K562 (cell line): ENCODE results near the gene ANO9. TPM values are rescaled to one million over a fixed set of nuclear protein-coding genes. Genes with fewer than 3 reads are reported as not detected.

Experiments
- ATAC-seq: fragments of 200-7000 bp; cut with Tn5 transposase; 3 replicates; pipeline ENCODE4 v1.9.1; 2020; ENCODE audit warnings: moderate library complexity
- BruUV-seq: library from RNA; stranded (reverse); fragments of 400-500 nt; replicated peaks from 2 replicates; lab custom pipeline; 2021; lab: Mats Ljungman, UMichigan
- CTCF ChIA-PET: fragments of 300-600 bp; formaldehyde crosslinking; extraction: SDS; loops from one replicate; lab custom pipeline; 2021; ENCODE audit warnings: low intra/inter-chr PET ratio; lab: Yijun Ruan, JAX
- POLR2A ChIA-PET: fragments of 300-600, 350-650 bp; sonication (Branson Sonifier 250); formaldehyde crosslinking; extraction: SDS; loops from one replicate; lab custom pipeline; 2021; ENCODE audit warnings: antibody characterized with exemption, inconsistent platforms; lab: Yijun Ruan, JAX
- DNase-seq, 4 experiments: peaks; one replicate each; pipeline versions ENCODE4 v3.0.0 to v3.0.0-alpha.2; 2011 to 2018; ENCODE audit warnings: low spot score in 3 of 4, mixed read lengths in 3 of 4; ENCODE audit errors: extremely low read depth in 1 of 4
- FAIRE-seq: peaks from 2 replicates; lab custom pipeline; 2011; peaks lifted over from hg19 to GRCh38; lab: Jason Lieb, UNC
- H2AFZ ChIP-seq: 2 replicates; pipeline ENCODE4 v1.6.0; 2011; ENCODE audit warnings: low read depth, low read length, control low read depth, inconsistent platforms
- H3K27ac ChIP-seq: fragments of 200-600 bp; 3 replicates; pipeline ENCODE4 v1.8.0; 2011; ENCODE audit warnings: low read depth, mild to moderate bottlenecking, control low read depth, inconsistent platforms, low read length, moderate library complexity, mixed read lengths; ENCODE audit errors: extremely low read depth
- H3K27me3 ChIP-seq, 2 experiments: fragments of 300-600 bp in 1 of 2; 2 replicates in 1 of 2; 3 replicates in 1 of 2; pipeline versions ENCODE4 v1.6.0 to v1.8.0; 2011; ENCODE audit warnings: inconsistent platforms in 2 of 2, low read length in 2 of 2, mild to moderate bottlenecking in 1 of 2, mixed read lengths in 1 of 2, moderate library complexity in 1 of 2; ENCODE audit not compliant: control insufficient read depth in 2 of 2, insufficient read depth in 2 of 2
- H3K36me3 ChIP-seq: fragments of 300-600 bp; 3 replicates; pipeline ENCODE4 v1.8.0; 2011; ENCODE audit warnings: mild to moderate bottlenecking, low read length, inconsistent platforms; ENCODE audit not compliant: control insufficient read depth, insufficient read depth
- H3K4me1 ChIP-seq, 2 experiments: fragments of 200-600 bp in 1 of 2; replicated peaks in 1 of 2; 2 replicates in 1 of 2; 3 replicates in 1 of 2; pipeline versions ENCODE4 v1.5.1 to v1.8.0; 2011; ENCODE audit warnings: inconsistent platforms in 2 of 2, low read length in 2 of 2, mild to moderate bottlenecking in 1 of 2, mixed read lengths in 1 of 2, moderate library complexity in 1 of 2; ENCODE audit not compliant: control insufficient read depth in 2 of 2, insufficient read depth in 2 of 2
- H3K4me2 ChIP-seq: 2 replicates; pipeline ENCODE4 v1.6.1; 2011; ENCODE audit warnings: low read length, control low read depth, inconsistent platforms, mixed read lengths; ENCODE audit not compliant: insufficient read depth
- H3K4me3 ChIP-seq: fragments of 200-600 bp; sonication (generic), shearing (Covaris generic); 2 replicates; pipeline ENCODE4 v1.5.1; 2016; ENCODE audit warnings: control low read depth, inconsistent platforms
- H3K79me2 ChIP-seq: fragments of 200-600 bp; 3 replicates; pipeline ENCODE4 v1.8.0; 2011; ENCODE audit warnings: low read length, inconsistent platforms; ENCODE audit not compliant: control insufficient read depth, insufficient read depth
- H3K9ac ChIP-seq, 2 experiments: 2 replicates each; pipeline versions ENCODE4 v1.6.0 to v1.6.1; 2011; ENCODE audit warnings: low read depth in 2 of 2, low read length in 2 of 2, control low read depth in 1 of 2, inconsistent platforms in 1 of 2, mild to moderate bottlenecking in 1 of 2, mixed read lengths in 1 of 2; ENCODE audit not compliant: insufficient read depth in 1 of 2
- H3K9me1 ChIP-seq: one replicate; pipeline ENCODE4 v1.6.0; 2011; ENCODE audit warnings: inconsistent platforms, mild to moderate bottlenecking, low read length, moderate library complexity; ENCODE audit not compliant: control insufficient read depth, insufficient read depth
- H3K9me3 ChIP-seq: replicated peaks from 2 replicates; pipeline ENCODE4 v1.5.1; 2011; ENCODE audit warnings: low read depth, low read length, inconsistent platforms; ENCODE audit not compliant: control insufficient read depth, insufficient read depth
- H4K20me1 ChIP-seq: replicated peaks from 2 replicates; pipeline ENCODE4 v1.6.1; 2011; ENCODE audit warnings: low read length, inconsistent platforms, mixed read lengths; ENCODE audit not compliant: control insufficient read depth, insufficient read depth
- CXXC5 ChIP-seq: fragments of 250-450 bp; sonication (Bioruptor Pico); IDR thresholded peaks from 2 replicates; pipeline ENCODE4 v1.8.0; 2022; ENCODE audit warnings: inconsistent platforms, mild to moderate bottlenecking, moderate library complexity
- HNRNPLL ChIP-seq: fragments of 200-400 bp; formaldehyde crosslinking; IDR thresholded peaks from 2 replicates; pipeline ENCODE4 v1.6.1; 2017; ENCODE audit warnings: low read length, low read depth, mild to moderate bottlenecking; ENCODE audit not compliant: poor library complexity, severe bottlenecking
- MYC ChIP-seq, 2 experiments: fragments of 250-450 bp in 1 of 2; sonication (Bioruptor Pico) in 1 of 2; IDR thresholded peaks; 2 replicates each; pipeline versions ENCODE4 v1.5.1 to v1.6.1; 2012 to 2021; ENCODE audit warnings: low read depth in 2 of 2, borderline replicate concordance in 1 of 2, improper control_type of control experiment in 1 of 2, low read length in 1 of 2, mild to moderate bottlenecking in 1 of 2, moderate library complexity in 1 of 2
- SRSF1 ChIP-seq: fragments of 200-400 bp; formaldehyde crosslinking; IDR thresholded peaks from 2 replicates; pipeline ENCODE4 v1.6.1; 2017; ENCODE audit warnings: mild to moderate bottlenecking, low read depth, low read length, moderate library complexity
- VEZF1 ChIP-seq: fragments of 200-800 bp; sonication (Bioruptor generic); IDR thresholded peaks from 2 replicates; pipeline ENCODE4 v1.6.1; 2017; ENCODE audit warnings: missing genetic modification characterization, missing compliant biosample characterization
- ZBTB7A ChIP-seq: IDR thresholded peaks from 2 replicates; pipeline ENCODE4 v1.6.1; 2011; ENCODE audit warnings: low read depth, mild to moderate bottlenecking, low read length, moderate library complexity, borderline replicate concordance; ENCODE audit not compliant: control insufficient read depth
- ZFX ChIP-seq: sonication (generic); formaldehyde crosslinking; IDR thresholded peaks from 2 replicates; pipeline ENCODE4 v1.8.0; 2022; ENCODE audit warnings: mild to moderate bottlenecking, missing genetic modification reagents, moderate library complexity
- ZNF24 ChIP-seq: fragments of 450-650 bp; IDR thresholded peaks from 2 replicates; pipeline ENCODE4 v1.6.1; 2016
- WGBS: fragments of 100-300 bp; shearing (Covaris generic); methylation state at CpG from one replicate; pipeline ENCODE4 v1.1.6; 2016; ENCODE audit warnings: low coverage, mixed read lengths; ENCODE audit not compliant: insufficient coverage; ENCODE audit errors: missing lambda C conversion rate; 5-methylcytosine and 5-hydroxymethylcytosine counted together
- in situ Hi-C: fragments of 300-500 bp; cut with MboI; formaldehyde crosslinking; loops from 4 replicates; pipeline ENCODE4 v1.15.0; 2018; ENCODE audit warnings: inconsistent platforms, mixed read lengths
- intact Hi-C: fragments of 100-400 bp; cut with micrococcal nuclease; formaldehyde crosslinking; loops from 2 replicates; pipeline ENCODE4 v1.14.2; 2022
- polyA plus RNA-seq, 8 experiments: library from polyadenylated mRNA; depleted of rRNA in 4 of 8; stranded (reverse) in 5 of 8; unstranded in 3 of 8; fragments of >200 nt; fragmentation: Nextera tagmentation in 2 of 8; fragmentation: Illumina TruSeq in 1 of 8; extraction: Ambion mirVana in 2 of 8; extraction: Trizol in 1 of 8; gene quantifications; 2 replicates each; pipeline versions ENCODE4 v1.2.1 to v1.2.3, GENCODE V29; 2011 to 2014; ENCODE audit warnings: inconsistent platforms in 1 of 8, missing spikeins in 1 of 8
- total RNA-seq, 7 experiments: library from RNA; depleted of rRNA in 6 of 7; stranded (reverse); fragments of >200 nt in 6 of 7; fragmentation: Illumina TruSeq in 2 of 7; extraction: Trizol in 2 of 7; gene quantifications; 2 replicates each; pipeline versions ENCODE4 v1.2.1 to v1.2.3, GENCODE V29; 2011 to 2021; ENCODE audit warnings: low replicate concordance in 1 of 7
- TF ChIP-seq, protein P1 (sequence below), 2 experiments: IDR thresholded peaks; 2 replicates each; pipeline ENCODE4 v1.6.1; 2011; ENCODE audit warnings: borderline replicate concordance in 1 of 2, control low read depth in 1 of 2, low read depth in 1 of 2, low read length in 1 of 2, mild to moderate bottlenecking in 1 of 2, mixed read lengths in 1 of 2, moderate library complexity in 1 of 2; ENCODE audit not compliant: insufficient read depth in 1 of 2, insufficient read length in 1 of 2, poor library complexity in 1 of 2, severe bottlenecking in 1 of 2; ENCODE audit errors: extremely low read depth in 1 of 2

The ANO9 gene
- total and polyA plus RNA-seq, 9 of the 15 experiments (the other 6 are each of a cell fraction or from before 2014, with no cell fraction given) = 0.20 to 14.5 (median 4.5) TPM

DNA sequence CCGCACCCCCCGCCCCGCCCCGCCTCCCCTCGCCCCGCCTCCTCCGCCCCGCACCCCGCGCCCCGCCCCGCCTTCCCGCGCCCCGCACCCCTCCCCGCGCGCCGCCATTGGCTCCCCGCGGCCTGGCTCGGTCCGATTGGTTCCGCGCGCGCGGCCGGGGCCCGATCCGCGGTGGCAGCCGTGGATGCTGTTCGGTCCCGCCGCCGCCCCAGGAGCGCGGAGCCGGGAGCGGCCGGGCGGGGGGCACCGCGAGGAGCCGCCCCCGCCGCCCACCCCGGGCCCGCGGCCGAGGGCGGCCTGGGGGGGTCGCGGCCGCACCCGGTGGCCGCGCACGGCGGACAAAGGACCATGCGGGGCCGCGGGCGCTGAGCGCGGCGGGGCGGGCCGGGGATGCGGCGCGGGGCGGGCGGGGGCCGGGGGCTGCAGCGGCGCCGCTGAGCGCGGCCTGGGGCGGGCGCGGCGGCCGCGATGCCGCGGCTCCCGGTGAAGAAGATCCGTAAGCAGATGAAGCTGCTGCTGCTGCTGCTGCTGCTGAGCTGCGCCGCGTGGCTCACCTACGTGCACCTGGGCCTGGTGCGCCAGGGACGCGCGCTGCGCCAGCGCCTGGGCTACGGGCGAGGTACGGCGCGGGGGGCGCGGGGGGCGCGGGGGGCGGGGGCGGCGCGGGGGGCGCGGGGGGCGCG, 72.3 kb downstream of the ANO9 start, which contains the start of gene B4GALNT4:
Gene B4GALNT4 (plus strand): TSS at position 164 of the 683 bp plus-strand sequence. CDS start 305 bp downstream, at position 469.
- H3K27me3 ChIP-seq = peaks cover 0 to 4% of the 10 kb centered on the region in 2 experiments; a peak in 2 of 5 replicates

More for the DNA sequence above, 72.3 kb downstream of the ANO9 start, which contains the start of gene B4GALNT4:
- Histone ChIP-seq H2AFZ (peak within 1 kb of the TSS; percentile 83), H3K9ac (peak within 1 kb of the TSS; percentile 46 to 87; a peak in 3 of 4 replicates), H3K4me1 (peaks cover 10 to 56% of the 10 kb centered on the region in 2 experiments), H3K36me3 (peaks cover 23% of the 10 kb centered on the region; the same call in 2 of the 3 replicates), H3K9me1 (no peaks in the 10 kb centered on the region), H3K79me2 (peaks cover 10% of the 10 kb centered on the region), H4K20me1 (no peaks in the 10 kb centered on the region), H3K4me2 (peak within 1 kb of the TSS; percentile 76), H3K9me3 (peaks cover 5% of the 10 kb centered on the region), H3K27ac (no peak within 1 kb of the TSS; the same call in 2 of the 3 replicates), H3K4me3 (peak within 1 kb of the TSS; percentile 37)
- under 1% methylated on average over 36 of the region's 118 CpGs for WGBS
- TF ChIP-seq MYC (IDR thresholded peaks at IDR 0.05; ENCODE audit: low read depth, low read length) (peak; percentile 48; the same call in 1 of the 2 replicates), MYC (CRISPR knock-in tag; IDR thresholded peaks at IDR 0.05; ENCODE audit: borderline replicate concordance, low read depth) (no peak), ZFX (CRISPR knock-in tag) (peak; percentile 48), HNRNPLL (peak; percentile 47), CXXC5 (CRISPR knock-in tag) (0 out of 2 replicates have a peak, but pooled peaks have one; percentile 14), SRSF1 (no peak), ZBTB7A (peak; percentile 10; the same call in 1 of the 2 replicates), ZNF24 (no peak), VEZF1 (CRISPR knock-in tag) (peak; percentile 82)
- TF ChIP-seq, protein P1, sequence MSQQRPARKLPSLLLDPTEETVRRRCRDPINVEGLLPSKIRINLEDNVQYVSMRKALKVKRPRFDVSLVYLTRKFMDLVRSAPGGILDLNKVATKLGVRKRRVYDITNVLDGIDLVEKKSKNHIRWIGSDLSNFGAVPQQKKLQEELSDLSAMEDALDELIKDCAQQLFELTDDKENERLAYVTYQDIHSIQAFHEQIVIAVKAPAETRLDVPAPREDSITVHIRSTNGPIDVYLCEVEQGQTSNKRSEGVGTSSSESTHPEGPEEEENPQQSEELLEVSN (IDR thresholded peaks at IDR 0.05; ENCODE audit: borderline replicate concordance in 1 of 2, extremely low read depth in 1 of 2, insufficient read depth in 1 of 2, insufficient read length in 1 of 2, low read depth in 1 of 2, low read length in 1 of 2, poor library complexity in 1 of 2, severe bottlenecking in 1 of 2) = peak in 1 of 2 experiments; percentile 23
- intact Hi-C loops = no loop called here
- no TSS peak for BruUV-seq
- in situ Hi-C loops = loop anchor here (10.0 kb wide), 1 partner anchor 155 kb away; no protein-coding TSS in a partner anchor
- DNase-seq = peak; percentile 62 to 96 (median 94)
- ChIA-PET POLR2A (interaction anchor here (0.7 kb wide), 1 partner anchor 78 kb away, joined by 3 read pairs; no protein-coding TSS in a partner anchor), CTCF (no interaction called here)
- no peak for FAIRE-seq
- peak; percentile 65 for ATAC-seq
